ENCODE measurements around the gene HDDC3.

- no peak for TF ChIP-seq CTCF (conservative IDR thresholded peaks at IDR 0.05)
- TF ChIP-seq ZFX (IDR thresholded peaks at IDR 0.05), result no peak
Measured at GRCh38 chr15:90915808-90916440, 16.4 kb downstream of the HDDC3 start.
